SK-N-SH (cell line): ENCODE results near the gene RBM4B. TPM values are rescaled to one million over a fixed set of nuclear protein-coding genes. Genes with fewer than 3 reads are reported as not detected.

Experiments used
- CTCF ChIA-PET: fragments of 300-600, 350-600 bp; formaldehyde crosslinking; extraction: SDS; loops from one replicate; lab custom pipeline; 2021; lab: Yijun Ruan, JAX
- POLR2A ChIA-PET: fragments of 350-600 bp; sonication (Branson Sonifier 250); formaldehyde crosslinking; extraction: SDS; loops from one replicate; lab custom pipeline; 2020; ENCODE audit warnings: antibody characterized with exemption, inconsistent platforms; lab: Yijun Ruan, JAX
- DNase-seq: peaks from one replicate; pipeline ENCODE4 v3.0.0; 2012
- H2AFZ ChIP-seq: fragments of 200-600 bp; sonication (generic); 2 replicates; pipeline ENCODE4 v1.8.1; 2016; ENCODE audit warnings: antibody characterized with exemption, mild to moderate bottlenecking, low read depth
- H3F3A ChIP-seq: fragments of 200-600 bp; sonication (generic); replicated peaks from 2 replicates; pipeline ENCODE3; 2016; ENCODE audit warnings: antibody characterized with exemption, mild to moderate bottlenecking; ENCODE audit not compliant: insufficient read depth
- H3K27ac ChIP-seq, 2 experiments: fragments of 200-500 bp in 1 of 2; fragments of 200-600 bp in 1 of 2; sonication (Bioruptor generic) in 1 of 2; sonication (generic), shearing (Covaris generic) in 1 of 2; 2 replicates each; pipeline versions ENCODE4 v1.5.1 to v1.6.1; 2014 to 2016; ENCODE audit warnings: low read depth in 2 of 2, inconsistent platforms in 1 of 2, low read length in 1 of 2, mild to moderate bottlenecking in 1 of 2, mixed read lengths in 1 of 2
- H3K27me3 ChIP-seq: fragments of 200-600 bp; sonication (generic), shearing (Covaris generic); 2 replicates; pipeline ENCODE4 v1.6.1; 2016; ENCODE audit warnings: mixed run types; ENCODE audit not compliant: insufficient read depth
- H3K36me3 ChIP-seq, 2 experiments: fragments of 200-500 bp in 1 of 2; fragments of 200-600 bp in 1 of 2; sonication (Bioruptor generic) in 1 of 2; sonication (generic) in 1 of 2; replicated peaks in 1 of 2; 2 replicates each; pipeline versions ENCODE3 to v1.5.1; 2014 to 2016; ENCODE audit warnings: low read length in 1 of 2, mild to moderate bottlenecking in 1 of 2; ENCODE audit not compliant: insufficient read depth in 2 of 2, control insufficient read depth in 1 of 2
- H3K4me1 ChIP-seq, 2 experiments: fragments of 200-500 bp in 1 of 2; fragments of 200-600 bp in 1 of 2; sonication (Bioruptor generic) in 1 of 2; sonication (generic), shearing (Covaris generic) in 1 of 2; 2 replicates each; pipeline versions ENCODE4 v1.5.1 to v1.6.1; 2014 to 2016; ENCODE audit warnings: low read depth in 1 of 2, low read length in 1 of 2, mixed run types in 1 of 2; ENCODE audit not compliant: insufficient read depth in 2 of 2, control insufficient read depth in 1 of 2
- H3K4me2 ChIP-seq: fragments of 200-600 bp; sonication (generic), shearing (Covaris generic); 2 replicates; pipeline ENCODE4 v1.6.1; 2017; ENCODE audit warnings: mixed run types
- H3K4me3 ChIP-seq, 2 experiments: fragments of 200-500 bp in 1 of 2; fragments of 200-600 bp in 1 of 2; sonication (Bioruptor generic) in 1 of 2; sonication (generic), shearing (Covaris generic) in 1 of 2; 2 replicates each; pipeline versions ENCODE4 v1.5.1 to v1.8.1; 2014 to 2016; ENCODE audit warnings: low read depth in 2 of 2, inconsistent platforms in 1 of 2, low read length in 1 of 2, mild to moderate bottlenecking in 1 of 2, mixed read lengths in 1 of 2, moderate library complexity in 1 of 2
- H3K79me2 ChIP-seq: fragments of 200-600 bp; sonication (generic); 2 replicates; pipeline ENCODE4 v1.8.1; 2017; ENCODE audit warnings: mild to moderate bottlenecking; ENCODE audit not compliant: insufficient read depth
- H3K9ac ChIP-seq: fragments of 200-600 bp; sonication (generic); 2 replicates; pipeline ENCODE4 v1.6.1; 2017; ENCODE audit warnings: mixed run types
- H3K9me2 ChIP-seq: fragments of 200-600 bp; sonication (generic); 2 replicates; pipeline ENCODE4 v1.6.1; 2017; ENCODE audit warnings: mixed run types
- H3K9me3 ChIP-seq: fragments of 200-600 bp; sonication (generic); 2 replicates; pipeline ENCODE4 v1.6.1; 2017; ENCODE audit warnings: mixed run types, mild to moderate bottlenecking, moderate library complexity
- H4K20me1 ChIP-seq: fragments of 200-600 bp; sonication (generic); 2 replicates; pipeline ENCODE4 v1.6.1; 2017; ENCODE audit warnings: mild to moderate bottlenecking, mixed run types; ENCODE audit not compliant: insufficient read depth
- CHD2 ChIP-seq: fragments of 150-350 bp; IDR thresholded peaks from 2 replicates; pipeline ENCODE4 v1.6.1; 2018; ENCODE audit warnings: low read length; ENCODE audit not compliant: partially characterized antibody
- ELF1 ChIP-seq: IDR thresholded peaks from 2 replicates; pipeline ENCODE4 v1.4.0; 2012
- EP300 ChIP-seq, 2 experiments: IDR thresholded peaks; 2 replicates each; pipeline versions ENCODE4 v1.4.0 to v1.6.1; 2012; ENCODE audit warnings: borderline replicate concordance in 1 of 2, low read depth in 1 of 2, low read length in 1 of 2
- EZH2phosphoT487 ChIP-seq: fragments of 200-600 bp; sonication (generic); IDR thresholded peaks from 2 replicates; pipeline ENCODE4 v1.6.1; 2017; ENCODE audit warnings: low read depth, mixed run types, mild to moderate bottlenecking, antibody characterized with exemption, moderate library complexity, borderline replicate concordance
- FOXJ3 ChIP-seq: sonication (generic); formaldehyde crosslinking; IDR thresholded peaks from 2 replicates; pipeline ENCODE4 v1.5.1; 2020; ENCODE audit warnings: mild to moderate bottlenecking, missing genetic modification reagents
- JUND ChIP-seq: IDR thresholded peaks from 2 replicates; pipeline ENCODE4 v1.4.0; 2012
- MEF2A ChIP-seq: IDR thresholded peaks from 2 replicates; pipeline ENCODE4 v1.4.0; 2012; ENCODE audit warnings: low read depth, borderline replicate concordance
- MXI1 ChIP-seq: IDR thresholded peaks from 2 replicates; pipeline ENCODE4 v1.6.1; 2012; ENCODE audit warnings: mild to moderate bottlenecking, low read depth, low read length, improper control_type of control experiment
- NFIC ChIP-seq: IDR thresholded peaks from 2 replicates; pipeline ENCODE4 v1.4.0; 2012; ENCODE audit warnings: borderline replicate concordance
- NRF1 ChIP-seq: IDR thresholded peaks from 2 replicates; pipeline ENCODE4 v1.6.1; 2012; ENCODE audit warnings: low read depth, mild to moderate bottlenecking, low read length
- POLR2AphosphoS5 ChIP-seq: IDR thresholded peaks from 2 replicates; pipeline ENCODE4 v1.6.1; 2012; ENCODE audit warnings: low read depth, low read length
- RAD21 ChIP-seq: IDR thresholded peaks from 2 replicates; pipeline ENCODE4 v1.6.1; 2012; ENCODE audit warnings: mild to moderate bottlenecking, low read length
- RXRA ChIP-seq: IDR thresholded peaks from 2 replicates; pipeline ENCODE4 v1.4.0; 2012; ENCODE audit warnings: low read depth, mild to moderate bottlenecking, borderline replicate concordance
- SIN3A ChIP-seq: IDR thresholded peaks from 2 replicates; pipeline ENCODE4 v1.6.1; 2012; ENCODE audit warnings: low read depth, mild to moderate bottlenecking, low read length, moderate library complexity, borderline replicate concordance
- TAF1 ChIP-seq: IDR thresholded peaks from 2 replicates; pipeline ENCODE4 v1.6.1; 2012; ENCODE audit warnings: low read depth, mild to moderate bottlenecking, low read length, moderate library complexity, borderline replicate concordance
- TCF12 ChIP-seq: IDR thresholded peaks from 2 replicates; pipeline ENCODE4 v1.4.0; 2012
- YY1 ChIP-seq: IDR thresholded peaks from 2 replicates; pipeline ENCODE4 v1.4.0; 2012; ENCODE audit warnings: low read depth, mild to moderate bottlenecking
- WGBS: methylation state at CpG from one replicate; pipeline ENCODE4 v1.1.6; 2017; ENCODE audit warnings: low lambda C conversion rate; 5-methylcytosine and 5-hydroxymethylcytosine counted together
- polyA plus RNA-seq, 3 experiments: library from polyadenylated mRNA; depleted of rRNA; stranded (reverse); fragments of >200 nt; gene quantifications; 2 replicates each; pipeline ENCODE4 v1.2.3, GENCODE V29; 2012
- TF ChIP-seq, protein P1 (sequence below): IDR thresholded peaks from 2 replicates; pipeline ENCODE4 v1.4.0; 2012; ENCODE audit warnings: low read depth
- TF ChIP-seq, protein P2 (sequence below): IDR thresholded peaks from 2 replicates; pipeline ENCODE4 v1.6.1; 2012; ENCODE audit warnings: mild to moderate bottlenecking, low read depth, low read length, moderate library complexity
- TF ChIP-seq, protein P3 (sequence below): IDR thresholded peaks from 2 replicates; pipeline ENCODE4; 2012
- TF ChIP-seq, protein P4 (sequence below): fragments of 150-350 bp; IDR thresholded peaks from 2 replicates; pipeline ENCODE4 v1.6.1; 2016; ENCODE audit warnings: mild to moderate bottlenecking, low read depth, low read length
- TF ChIP-seq, protein P5 (sequence below): IDR thresholded peaks from 2 replicates; pipeline ENCODE4 v1.4.0; 2012; ENCODE audit warnings: low read depth, borderline replicate concordance

Gene RBM4B
- polyA plus RNA-seq, 1 of the 3 experiments (the other 2 are of a cell fraction): 31.1 TPM

DNA sequence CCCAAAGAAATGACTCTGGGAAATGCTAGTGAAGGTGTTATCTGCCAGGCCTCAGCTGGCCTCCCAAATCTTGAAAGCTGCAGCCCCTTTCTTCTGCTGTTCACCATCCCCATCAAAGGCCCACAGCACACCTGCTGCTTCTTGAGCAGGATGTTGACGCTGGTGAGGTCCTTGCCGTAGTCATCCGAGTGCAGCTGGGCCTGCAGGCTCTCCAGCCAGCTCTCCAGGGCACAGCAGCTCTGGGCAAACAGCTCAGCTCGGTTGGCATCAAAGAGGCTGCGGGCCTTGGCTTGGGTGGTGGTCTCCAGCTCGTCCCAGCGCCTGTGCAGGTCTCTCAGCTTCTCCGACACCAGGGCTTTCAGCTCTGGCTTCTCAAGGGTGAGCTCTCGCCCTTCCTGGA, 18.5 kb upstream of the RBM4B start (continued):
- TF ChIP-seq, protein P1, sequence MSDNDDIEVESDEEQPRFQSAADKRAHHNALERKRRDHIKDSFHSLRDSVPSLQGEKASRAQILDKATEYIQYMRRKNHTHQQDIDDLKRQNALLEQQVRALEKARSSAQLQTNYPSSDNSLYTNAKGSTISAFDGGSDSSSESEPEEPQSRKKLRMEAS: no peak
- TF ChIP-seq SIN3A (no peak), RAD21 (no peak), JUND (no peak), MEF2A (no peak), EZH2phosphoT487 (no peak)

DNA sequence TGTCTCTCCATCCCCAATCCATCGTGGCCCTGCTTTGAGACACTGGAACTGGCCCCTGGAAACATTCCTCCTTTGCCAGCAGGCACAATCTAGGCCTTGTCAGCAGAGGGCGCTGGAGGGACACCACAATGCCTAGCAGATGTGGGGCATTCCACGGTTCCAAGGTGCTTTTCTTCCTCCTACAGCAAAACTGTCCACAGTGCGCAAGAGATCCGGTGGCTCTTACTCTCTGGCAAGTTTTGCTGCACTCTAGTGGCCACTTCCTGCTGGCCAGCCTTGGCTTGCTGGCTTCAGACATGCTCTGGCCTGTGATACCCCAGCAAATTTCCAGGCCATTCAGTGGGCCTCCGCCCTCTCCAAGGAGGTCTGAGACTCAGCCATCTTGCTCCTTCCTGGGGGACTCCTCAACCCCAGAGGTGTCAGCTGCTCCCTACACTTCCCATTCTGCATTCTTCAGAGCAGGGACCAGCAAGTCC, 17.1 kb upstream of the RBM4B start:
- no peaks in the 10 kb centered on the region for H3K79me2 ChIP-seq
- H3K27ac ChIP-seq: peak overlapping the region in 1 of 2 experiments; percentile 11; a peak in 2 of 4 replicates
- no peaks in the 10 kb centered on the region for H3K27me3 ChIP-seq
- peak; percentile 89 for DNase-seq
- CTCF ChIA-PET: interaction anchor here (0.6 to 6.6 kb wide), 27 partner anchors 9 to 328 kb away, joined by 3 to 52 read pairs (median 4); partner anchors contain the start of genes C11orf86, CTSF and SYT12
- 47% methylated on average over 3 of the region's 6 CpGs for WGBS
- H3K4me2 ChIP-seq: no peak overlapping the region
- H3K9ac ChIP-seq: no peak overlapping the region
- H3F3A ChIP-seq: no peaks in the 10 kb centered on the region
- H3K4me1 ChIP-seq: no peaks in the 10 kb centered on the region
- H3K9me2 ChIP-seq: no peaks in the 10 kb centered on the region
- POLR2A ChIA-PET: no interaction called here
- H3K9me3 ChIP-seq: no peaks in the 10 kb centered on the region
- no peak overlapping the region; a peak in 1 of 4 replicates for H3K4me3 ChIP-seq
- H3K36me3 ChIP-seq: peaks cover 4 to 51% of the 10 kb centered on the region in 2 experiments
- 0 out of 2 replicates have a peak overlapping the region, but pooled peaks have one; percentile 7 for H2AFZ ChIP-seq
- H4K20me1 ChIP-seq: no peaks in the 10 kb centered on the region
- peak; percentile 49 for TF ChIP-seq CHD2
- TF ChIP-seq, protein P2, sequence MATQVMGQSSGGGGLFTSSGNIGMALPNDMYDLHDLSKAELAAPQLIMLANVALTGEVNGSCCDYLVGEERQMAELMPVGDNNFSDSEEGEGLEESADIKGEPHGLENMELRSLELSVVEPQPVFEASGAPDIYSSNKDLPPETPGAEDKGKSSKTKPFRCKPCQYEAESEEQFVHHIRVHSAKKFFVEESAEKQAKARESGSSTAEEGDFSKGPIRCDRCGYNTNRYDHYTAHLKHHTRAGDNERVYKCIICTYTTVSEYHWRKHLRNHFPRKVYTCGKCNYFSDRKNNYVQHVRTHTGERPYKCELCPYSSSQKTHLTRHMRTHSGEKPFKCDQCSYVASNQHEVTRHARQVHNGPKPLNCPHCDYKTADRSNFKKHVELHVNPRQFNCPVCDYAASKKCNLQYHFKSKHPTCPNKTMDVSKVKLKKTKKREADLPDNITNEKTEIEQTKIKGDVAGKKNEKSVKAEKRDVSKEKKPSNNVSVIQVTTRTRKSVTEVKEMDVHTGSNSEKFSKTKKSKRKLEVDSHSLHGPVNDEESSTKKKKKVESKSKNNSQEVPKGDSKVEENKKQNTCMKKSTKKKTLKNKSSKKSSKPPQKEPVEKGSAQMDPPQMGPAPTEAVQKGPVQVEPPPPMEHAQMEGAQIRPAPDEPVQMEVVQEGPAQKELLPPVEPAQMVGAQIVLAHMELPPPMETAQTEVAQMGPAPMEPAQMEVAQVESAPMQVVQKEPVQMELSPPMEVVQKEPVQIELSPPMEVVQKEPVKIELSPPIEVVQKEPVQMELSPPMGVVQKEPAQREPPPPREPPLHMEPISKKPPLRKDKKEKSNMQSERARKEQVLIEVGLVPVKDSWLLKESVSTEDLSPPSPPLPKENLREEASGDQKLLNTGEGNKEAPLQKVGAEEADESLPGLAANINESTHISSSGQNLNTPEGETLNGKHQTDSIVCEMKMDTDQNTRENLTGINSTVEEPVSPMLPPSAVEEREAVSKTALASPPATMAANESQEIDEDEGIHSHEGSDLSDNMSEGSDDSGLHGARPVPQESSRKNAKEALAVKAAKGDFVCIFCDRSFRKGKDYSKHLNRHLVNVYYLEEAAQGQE: no peak
- no peak for TF ChIP-seq FOXJ3 (CRISPR knock-in tag)
- TF ChIP-seq, protein P1: 0 out of 2 replicates have a peak, but pooled peaks have one; percentile 60
- no peak for TF ChIP-seq JUND
- peak; percentile 77; the same call in 1 of the 2 replicates for TF ChIP-seq SIN3A
- peak; percentile 55 for TF ChIP-seq NRF1
- TF ChIP-seq, protein P3, sequence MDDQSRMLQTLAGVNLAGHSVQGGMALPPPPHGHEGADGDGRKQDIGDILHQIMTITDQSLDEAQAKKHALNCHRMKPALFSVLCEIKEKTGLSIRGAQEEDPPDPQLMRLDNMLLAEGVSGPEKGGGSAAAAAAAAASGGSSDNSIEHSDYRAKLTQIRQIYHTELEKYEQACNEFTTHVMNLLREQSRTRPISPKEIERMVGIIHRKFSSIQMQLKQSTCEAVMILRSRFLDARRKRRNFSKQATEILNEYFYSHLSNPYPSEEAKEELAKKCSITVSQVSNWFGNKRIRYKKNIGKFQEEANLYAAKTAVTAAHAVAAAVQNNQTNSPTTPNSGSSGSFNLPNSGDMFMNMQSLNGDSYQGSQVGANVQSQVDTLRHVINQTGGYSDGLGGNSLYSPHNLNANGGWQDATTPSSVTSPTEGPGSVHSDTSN: no peak
- TF ChIP-seq, protein P4, sequence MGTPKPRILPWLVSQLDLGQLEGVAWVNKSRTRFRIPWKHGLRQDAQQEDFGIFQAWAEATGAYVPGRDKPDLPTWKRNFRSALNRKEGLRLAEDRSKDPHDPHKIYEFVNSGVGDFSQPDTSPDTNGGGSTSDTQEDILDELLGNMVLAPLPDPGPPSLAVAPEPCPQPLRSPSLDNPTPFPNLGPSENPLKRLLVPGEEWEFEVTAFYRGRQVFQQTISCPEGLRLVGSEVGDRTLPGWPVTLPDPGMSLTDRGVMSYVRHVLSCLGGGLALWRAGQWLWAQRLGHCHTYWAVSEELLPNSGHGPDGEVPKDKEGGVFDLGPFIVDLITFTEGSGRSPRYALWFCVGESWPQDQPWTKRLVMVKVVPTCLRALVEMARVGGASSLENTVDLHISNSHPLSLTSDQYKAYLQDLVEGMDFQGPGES: no peak
- TF ChIP-seq RXRA: no peak
- TF ChIP-seq YY1: no peak
- TF ChIP-seq, protein P5, sequence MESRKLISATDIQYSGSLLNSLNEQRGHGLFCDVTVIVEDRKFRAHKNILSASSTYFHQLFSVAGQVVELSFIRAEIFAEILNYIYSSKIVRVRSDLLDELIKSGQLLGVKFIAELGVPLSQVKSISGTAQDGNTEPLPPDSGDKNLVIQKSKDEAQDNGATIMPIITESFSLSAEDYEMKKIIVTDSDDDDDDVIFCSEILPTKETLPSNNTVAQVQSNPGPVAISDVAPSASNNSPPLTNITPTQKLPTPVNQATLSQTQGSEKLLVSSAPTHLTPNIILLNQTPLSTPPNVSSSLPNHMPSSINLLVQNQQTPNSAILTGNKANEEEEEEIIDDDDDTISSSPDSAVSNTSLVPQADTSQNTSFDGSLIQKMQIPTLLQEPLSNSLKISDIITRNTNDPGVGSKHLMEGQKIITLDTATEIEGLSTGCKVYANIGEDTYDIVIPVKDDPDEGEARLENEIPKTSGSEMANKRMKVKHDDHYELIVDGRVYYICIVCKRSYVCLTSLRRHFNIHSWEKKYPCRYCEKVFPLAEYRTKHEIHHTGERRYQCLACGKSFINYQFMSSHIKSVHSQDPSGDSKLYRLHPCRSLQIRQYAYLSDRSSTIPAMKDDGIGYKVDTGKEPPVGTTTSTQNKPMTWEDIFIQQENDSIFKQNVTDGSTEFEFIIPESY: no peak
- no peak for TF ChIP-seq POLR2AphosphoS5
- peak; percentile 9; the same call in 1 of the 2 replicates for TF ChIP-seq TAF1
- no peak for TF ChIP-seq EP300 (IDR thresholded peaks at IDR 0.05; ENCODE audit: borderline replicate concordance in 1 of 2, low read depth in 1 of 2, low read length in 1 of 2)
- 0 out of 2 replicates have a peak, but pooled peaks have one; percentile 24 for TF ChIP-seq ELF1
- TF ChIP-seq TCF12: peak; percentile 37; the same call in 1 of the 2 replicates
- TF ChIP-seq MXI1: peak; percentile 58; the same call in 1 of the 2 replicates
- no peak for TF ChIP-seq NFIC
